ENCODE measurements around the gene CAPZB.

CAPZB gene

GRCh38 chr1:19405761-19406487 lies 79.4 kb downstream of the CAPZB start:
- no peak; the same call in 2 of the 3 replicates for ATAC-seq
- TF ChIP-seq TCF4 (CRISPR knock-in tag; IDR thresholded peaks at IDR 0.05; ENCODE audit: borderline replicate concordance) (peak; percentile 43; the same call in 1 of the 2 replicates), ARNTL (CRISPR knock-in tag; IDR thresholded peaks at IDR 0.05; ENCODE audit: borderline replicate concordance, low read depth) (no peak)

DNA sequence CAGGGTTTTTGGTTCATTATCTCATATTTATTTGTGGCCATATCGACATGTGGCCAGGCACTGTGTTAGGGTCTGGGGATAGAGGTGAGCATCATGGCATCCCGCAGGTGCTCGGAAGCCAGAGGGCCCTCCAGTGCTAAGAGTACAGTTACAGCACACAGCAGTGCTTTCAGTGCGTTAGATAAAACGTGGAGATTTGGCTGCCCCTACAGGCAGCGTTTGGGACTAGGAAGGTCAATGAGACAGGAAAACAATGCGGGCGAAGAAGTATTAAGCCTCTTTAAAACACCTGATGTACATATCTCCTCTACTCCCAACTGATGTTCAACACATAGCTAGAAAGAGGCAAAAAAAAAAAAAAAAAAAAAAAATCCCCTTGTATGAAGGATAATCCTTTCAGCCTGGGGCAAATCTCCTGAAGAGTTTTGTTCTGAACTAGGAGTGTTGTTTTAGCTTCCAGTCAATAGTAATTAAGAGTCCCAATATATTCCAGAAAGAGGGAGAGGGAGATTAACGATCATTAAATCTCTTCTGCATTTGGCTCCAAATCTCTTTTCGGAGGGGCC lies 80.1 kb downstream of the CAPZB start:
- TF ChIP-seq ZNF565 (CRISPR knock-in tag; conservative IDR thresholded peaks at IDR 0.05; ENCODE audit: low read depth) = no peak
- TF ChIP-seq, protein P1, sequence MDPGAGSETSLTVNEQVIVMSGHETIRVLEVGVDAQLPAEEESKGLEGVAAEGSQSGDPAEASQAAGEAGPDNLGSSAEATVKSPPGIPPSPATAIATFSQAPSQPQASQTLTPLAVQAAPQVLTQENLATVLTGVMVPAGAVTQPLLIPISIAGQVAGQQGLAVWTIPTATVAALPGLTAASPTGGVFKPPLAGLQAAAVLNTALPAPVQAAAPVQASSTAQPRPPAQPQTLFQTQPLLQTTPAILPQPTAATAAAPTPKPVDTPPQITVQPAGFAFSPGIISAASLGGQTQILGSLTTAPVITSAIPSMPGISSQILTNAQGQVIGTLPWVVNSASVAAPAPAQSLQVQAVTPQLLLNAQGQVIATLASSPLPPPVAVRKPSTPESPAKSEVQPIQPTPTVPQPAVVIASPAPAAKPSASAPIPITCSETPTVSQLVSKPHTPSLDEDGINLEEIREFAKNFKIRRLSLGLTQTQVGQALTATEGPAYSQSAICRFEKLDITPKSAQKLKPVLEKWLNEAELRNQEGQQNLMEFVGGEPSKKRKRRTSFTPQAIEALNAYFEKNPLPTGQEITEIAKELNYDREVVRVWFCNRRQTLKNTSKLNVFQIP (CRISPR knock-in tag; IDR thresholded peaks at IDR 0.05; ENCODE audit: borderline replicate concordance, low read depth) = no peak
- no peak for TF ChIP-seq TSHZ2 (CRISPR knock-in tag; IDR thresholded peaks at IDR 0.05)
- TF ChIP-seq PATZ1 (CRISPR knock-in tag; IDR thresholded peaks at IDR 0.05; ENCODE audit: borderline replicate concordance) = no peak
- TF ChIP-seq PPARA (CRISPR knock-in tag; IDR thresholded peaks at IDR 0.05; ENCODE audit: borderline replicate concordance) = no peak
- no peak for TF ChIP-seq GLIS3 (CRISPR knock-in tag; IDR thresholded peaks at IDR 0.05)
- TF ChIP-seq TCF4 (CRISPR knock-in tag; IDR thresholded peaks at IDR 0.05; ENCODE audit: borderline replicate concordance) = no peak
- TF ChIP-seq, protein P2, sequence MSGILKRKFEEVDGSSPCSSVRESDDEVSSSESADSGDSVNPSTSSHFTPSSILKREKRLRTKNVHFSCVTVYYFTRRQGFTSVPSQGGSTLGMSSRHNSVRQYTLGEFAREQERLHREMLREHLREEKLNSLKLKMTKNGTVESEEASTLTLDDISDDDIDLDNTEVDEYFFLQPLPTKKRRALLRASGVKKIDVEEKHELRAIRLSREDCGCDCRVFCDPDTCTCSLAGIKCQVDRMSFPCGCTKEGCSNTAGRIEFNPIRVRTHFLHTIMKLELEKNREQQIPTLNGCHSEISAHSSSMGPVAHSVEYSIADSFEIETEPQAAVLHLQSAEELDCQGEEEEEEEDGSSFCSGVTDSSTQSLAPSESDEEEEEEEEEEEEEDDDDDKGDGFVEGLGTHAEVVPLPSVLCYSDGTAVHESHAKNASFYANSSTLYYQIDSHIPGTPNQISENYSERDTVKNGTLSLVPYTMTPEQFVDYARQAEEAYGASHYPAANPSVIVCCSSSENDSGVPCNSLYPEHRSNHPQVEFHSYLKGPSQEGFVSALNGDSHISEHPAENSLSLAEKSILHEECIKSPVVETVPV (CRISPR knock-in tag; IDR thresholded peaks at IDR 0.05) = no peak
- TF ChIP-seq ARNTL (CRISPR knock-in tag; IDR thresholded peaks at IDR 0.05; ENCODE audit: borderline replicate concordance, low read depth) = no peak
- TF ChIP-seq ZFP30 (CRISPR knock-in tag; IDR thresholded peaks at IDR 0.05) = no peak
- no peak for TF ChIP-seq CSDC2 (CRISPR knock-in tag; IDR thresholded peaks at IDR 0.05)
- no peak for TF ChIP-seq ZNF8 (CRISPR knock-in tag; IDR thresholded peaks at IDR 0.05)
- no peak for TF ChIP-seq ZFP3 (CRISPR knock-in tag; IDR thresholded peaks at IDR 0.05)
- TF ChIP-seq ISL1 (CRISPR knock-in tag; IDR thresholded peaks at IDR 0.05) = no peak
- TF ChIP-seq OSR1 (CRISPR knock-in tag; IDR thresholded peaks at IDR 0.05) = no peak
- no peak for TF ChIP-seq BACH2 (CRISPR knock-in tag; IDR thresholded peaks at IDR 0.05; ENCODE audit: borderline replicate concordance)
- no peak for TF ChIP-seq ZC3H10 (CRISPR knock-in tag; IDR thresholded peaks at IDR 0.05)
- no peak for TF ChIP-seq ESRRG (CRISPR knock-in tag; IDR thresholded peaks at IDR 0.05)
- ATAC-seq = peak; percentile 40; the same call in 2 of the 3 replicates

- no peak for ATAC-seq
- TF ChIP-seq BACH2 (CRISPR knock-in tag; IDR thresholded peaks at IDR 0.05; ENCODE audit: borderline replicate concordance) (no peak), CSDC2 (CRISPR knock-in tag; IDR thresholded peaks at IDR 0.05) (no peak), PPARA (CRISPR knock-in tag; IDR thresholded peaks at IDR 0.05; ENCODE audit: borderline replicate concordance) (no peak), ISL1 (CRISPR knock-in tag; IDR thresholded peaks at IDR 0.05) (no peak), ZFP30 (CRISPR knock-in tag; IDR thresholded peaks at IDR 0.05) (no peak), ZNF8 (CRISPR knock-in tag; IDR thresholded peaks at IDR 0.05) (no peak), TSHZ2 (CRISPR knock-in tag; IDR thresholded peaks at IDR 0.05) (no peak), TOX (CRISPR knock-in tag; IDR thresholded peaks at IDR 0.05; ENCODE audit: borderline replicate concordance) (no peak), ZNF565 (CRISPR knock-in tag; conservative IDR thresholded peaks at IDR 0.05; ENCODE audit: low read depth) (no peak), OSR1 (CRISPR knock-in tag; IDR thresholded peaks at IDR 0.05) (no peak)
- TF ChIP-seq, protein P2 (CRISPR knock-in tag; IDR thresholded peaks at IDR 0.05) = no peak
These were observed 80.6 kb downstream of the CAPZB start for GRCh38 chr1:19404748-19405147.

All from SK-N-SH treated with all-trans-retinoic acid at 6 μM for 48 hours (cell line).